Erythroblast (primary cell): ENCODE data around the gene KRT5.

ENCODE experiments used
- GATA1 ChIP-seq: IDR thresholded peaks from 2 replicates; pipeline ENCODE4 v1.6.1; 2011; ENCODE audit warnings: low read depth, mild to moderate bottlenecking, control low read depth, low read length, moderate library complexity
- POLR2A ChIP-seq: IDR thresholded peaks from 2 replicates; pipeline ENCODE4 v1.6.1; 2011; ENCODE audit warnings: mild to moderate bottlenecking, low read length

- no peak for TF ChIP-seq POLR2A
- TF ChIP-seq GATA1, result no peak
Observed at GRCh38 chr12:52495389-52495788, 24.8 kb downstream of the KRT5 start.
